HFF-Myc (cell line): ENCODE results near the gene AQP12B.
"Not testable (repeated sequence)": the region's sequence is repeated elsewhere in the genome, so short reads cannot be mapped to it uniquely, and the experiment has no call there.

Source experiments
- DNase-seq: peaks from one replicate; pipeline ENCODE4 v3.0.0-alpha.2; 2011; ENCODE audit warnings: low read depth; ENCODE audit errors: extremely low read depth
- H3K4me3 ChIP-seq: replicated peaks from 2 replicates; pipeline ENCODE4 v1.5.1; 2011; ENCODE audit warnings: low read depth, mild to moderate bottlenecking, control low read depth, low read length
- TF ChIP-seq, protein P1 (sequence below): IDR thresholded peaks from 2 replicates; pipeline ENCODE4 v1.5.1; 2012; ENCODE audit warnings: mild to moderate bottlenecking, low read depth, low read length, control low read depth; ENCODE audit errors: missing control alignments

AQP12B gene

DNA sequence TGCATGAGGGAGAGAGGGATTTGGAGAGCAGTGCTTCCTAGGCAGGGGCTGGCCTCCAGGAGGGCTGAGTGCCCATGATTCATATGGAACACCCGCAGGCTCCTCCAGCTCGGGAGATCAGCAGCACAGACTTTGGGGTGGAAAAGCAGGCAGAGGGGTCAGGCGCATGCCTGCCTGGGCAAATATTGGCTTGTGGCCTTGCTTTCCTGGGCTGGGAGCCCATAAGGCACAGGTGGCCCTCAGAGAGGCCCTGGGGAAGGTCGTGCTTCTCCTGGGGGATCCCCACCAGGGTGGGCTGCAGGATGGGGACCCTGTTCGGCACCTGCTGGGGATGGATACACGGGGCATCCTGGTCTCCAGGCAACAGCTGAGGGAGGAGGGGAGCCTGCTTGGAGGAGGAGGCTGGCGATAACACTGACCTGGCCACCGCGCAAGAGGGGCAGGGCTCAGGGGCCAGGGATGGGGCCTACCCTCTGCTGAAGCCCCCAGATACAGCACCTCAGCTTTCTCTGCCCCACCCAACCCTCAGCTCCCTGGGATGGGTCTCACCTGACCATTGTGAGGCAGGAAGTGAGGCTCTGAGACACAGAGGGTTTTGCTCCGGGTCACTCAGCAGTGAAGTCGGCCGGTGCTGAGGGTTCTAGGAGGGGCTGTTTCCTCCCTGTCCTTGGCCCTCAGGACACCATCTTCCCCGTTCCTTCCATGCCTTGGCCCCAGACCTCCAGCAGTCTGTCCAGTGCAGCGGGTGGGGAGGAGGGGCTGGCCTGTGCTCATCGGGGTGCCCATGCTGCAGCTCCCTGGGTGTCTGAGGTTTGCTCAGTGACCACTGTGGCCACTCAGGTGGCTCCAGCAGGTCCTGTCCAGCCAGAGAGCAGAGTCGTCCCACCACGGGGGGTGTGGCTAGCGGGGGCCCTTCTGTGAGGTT is 21.0 kb upstream of the AQP12B start:
- DNase-seq = no peak
- no peak overlapping the region for H3K4me3 ChIP-seq
- TF ChIP-seq, protein P1, sequence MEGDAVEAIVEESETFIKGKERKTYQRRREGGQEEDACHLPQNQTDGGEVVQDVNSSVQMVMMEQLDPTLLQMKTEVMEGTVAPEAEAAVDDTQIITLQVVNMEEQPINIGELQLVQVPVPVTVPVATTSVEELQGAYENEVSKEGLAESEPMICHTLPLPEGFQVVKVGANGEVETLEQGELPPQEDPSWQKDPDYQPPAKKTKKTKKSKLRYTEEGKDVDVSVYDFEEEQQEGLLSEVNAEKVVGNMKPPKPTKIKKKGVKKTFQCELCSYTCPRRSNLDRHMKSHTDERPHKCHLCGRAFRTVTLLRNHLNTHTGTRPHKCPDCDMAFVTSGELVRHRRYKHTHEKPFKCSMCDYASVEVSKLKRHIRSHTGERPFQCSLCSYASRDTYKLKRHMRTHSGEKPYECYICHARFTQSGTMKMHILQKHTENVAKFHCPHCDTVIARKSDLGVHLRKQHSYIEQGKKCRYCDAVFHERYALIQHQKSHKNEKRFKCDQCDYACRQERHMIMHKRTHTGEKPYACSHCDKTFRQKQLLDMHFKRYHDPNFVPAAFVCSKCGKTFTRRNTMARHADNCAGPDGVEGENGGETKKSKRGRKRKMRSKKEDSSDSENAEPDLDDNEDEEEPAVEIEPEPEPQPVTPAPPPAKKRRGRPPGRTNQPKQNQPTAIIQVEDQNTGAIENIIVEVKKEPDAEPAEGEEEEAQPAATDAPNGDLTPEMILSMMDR = no peak

DNA sequence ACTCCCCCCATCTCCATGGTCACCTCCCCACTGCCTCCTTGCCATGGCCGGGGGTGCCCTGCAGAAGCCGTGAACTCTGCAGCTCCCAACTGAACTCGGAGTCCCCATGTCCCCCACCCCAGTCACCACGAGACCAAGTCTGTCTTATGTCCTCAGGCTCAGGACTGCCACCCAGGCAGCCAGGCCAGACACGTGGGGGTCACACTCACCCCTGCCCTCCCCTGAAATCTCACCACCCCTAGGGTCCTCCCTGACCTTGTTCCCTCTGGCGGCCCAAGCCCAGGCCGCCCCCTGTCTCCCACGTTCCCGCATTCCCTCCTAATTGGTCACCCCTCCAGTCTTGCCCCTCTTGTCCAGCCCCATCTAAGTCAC is 19.9 kb upstream of the AQP12B start:
- TF ChIP-seq, protein P1 = no peak
- no peak overlapping the region for H3K4me3 ChIP-seq
- DNase-seq = no peak

DNA sequence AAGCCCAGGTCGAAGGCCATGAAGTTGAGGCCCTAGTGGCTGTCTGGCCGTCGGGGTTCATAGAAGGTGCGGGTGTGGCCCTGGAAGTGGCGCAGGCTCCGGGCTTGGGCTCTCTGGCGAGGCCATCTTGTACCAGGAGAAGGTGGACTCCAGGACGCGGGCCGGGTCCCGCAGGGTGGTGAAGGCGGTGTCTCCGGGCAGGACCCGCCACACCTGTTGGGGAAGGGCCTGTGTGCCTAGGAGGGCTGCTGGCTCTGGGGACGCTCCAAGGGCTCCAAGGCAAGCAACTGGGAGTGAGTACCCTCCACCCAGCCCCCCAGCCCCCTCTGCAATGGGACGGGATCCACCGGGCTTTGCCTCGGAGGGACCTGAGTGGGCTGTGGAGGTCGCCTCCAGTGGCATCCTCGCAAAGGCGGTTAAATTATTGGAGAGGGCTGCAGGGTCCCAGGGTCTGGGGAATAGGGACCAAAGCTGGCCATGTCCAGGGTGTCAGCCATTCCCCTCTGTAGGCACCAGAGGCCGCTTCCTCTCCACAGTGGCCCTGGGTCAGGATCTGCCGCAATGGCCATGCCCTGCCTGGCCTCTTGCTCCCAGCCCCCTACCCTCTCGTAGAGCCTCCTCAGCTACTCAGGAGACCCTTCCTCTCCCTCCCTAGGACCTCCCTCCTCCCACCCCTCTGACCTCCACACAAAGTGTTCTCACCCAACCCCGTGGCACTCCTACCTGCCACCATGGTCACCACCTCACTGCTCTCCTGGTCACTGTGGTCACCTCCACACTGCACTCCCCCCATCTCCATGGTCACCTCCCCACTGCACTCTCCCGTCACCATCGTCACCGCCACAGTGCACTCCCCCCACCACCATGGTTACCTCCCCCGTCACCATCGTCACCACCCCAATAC is 19.3 kb upstream of the AQP12B start:
- H3K4me3 ChIP-seq = no peak overlapping the region
- TF ChIP-seq, protein P1 = no peak
- DNase-seq = no peak

DNA sequence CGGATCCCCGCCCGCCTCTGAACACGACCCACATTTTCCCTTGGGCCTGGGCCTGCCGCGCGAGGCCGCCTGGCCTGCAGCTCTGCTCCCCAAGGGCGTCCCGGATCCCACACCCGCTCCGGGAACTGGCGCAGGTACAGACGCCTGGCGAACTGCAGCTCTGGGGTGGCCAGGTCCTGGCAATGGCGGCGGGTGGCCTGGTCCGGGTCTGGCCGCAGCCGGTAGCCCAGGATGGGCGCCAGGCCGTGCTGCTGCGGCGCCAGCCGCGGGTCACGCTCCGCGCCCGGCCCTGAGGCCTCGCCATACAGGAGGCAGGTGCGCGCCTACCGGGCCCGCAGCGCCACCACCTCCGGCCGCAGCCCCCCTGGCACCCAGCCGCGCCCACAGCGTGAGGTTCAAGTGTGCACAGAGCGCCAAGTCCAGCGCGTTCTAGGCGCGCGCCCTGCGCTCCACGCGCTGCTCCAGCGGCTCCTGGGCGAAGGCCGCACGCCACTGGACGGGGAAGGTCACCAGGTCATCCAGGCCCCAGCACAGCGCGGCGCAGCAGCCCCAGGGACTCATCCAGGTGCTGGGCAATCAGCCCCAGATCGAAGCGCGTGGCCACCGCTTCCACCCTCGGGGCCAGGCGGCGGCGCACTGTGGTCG is 18.5 kb upstream of the AQP12B start:
- TF ChIP-seq, protein P1 = no peak
- DNase-seq = no peak
- no peak overlapping the region for H3K4me3 ChIP-seq

DNA sequence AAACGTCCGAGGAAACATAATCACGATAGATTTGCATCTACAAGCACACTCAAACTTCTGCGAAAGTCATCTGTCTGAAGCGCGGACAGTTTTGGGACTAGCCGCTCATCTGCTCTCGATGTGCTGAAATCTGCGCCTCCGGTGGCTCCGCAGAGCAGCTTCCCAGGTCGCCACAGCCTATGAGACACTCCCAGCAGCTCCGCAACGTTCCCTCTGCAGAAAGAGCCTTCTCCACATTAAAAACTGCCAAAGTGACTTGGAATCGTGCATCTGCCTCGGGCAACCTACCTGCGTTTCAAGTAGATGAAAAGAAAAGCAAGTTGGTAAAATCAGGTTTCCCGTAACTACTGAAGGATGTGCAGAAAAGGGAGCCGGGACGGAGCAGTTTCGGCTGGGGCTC is 17.9 kb upstream of the AQP12B start:
- H3K4me3 ChIP-seq, DNase-seq: not testable (repeated sequence)

DNA sequence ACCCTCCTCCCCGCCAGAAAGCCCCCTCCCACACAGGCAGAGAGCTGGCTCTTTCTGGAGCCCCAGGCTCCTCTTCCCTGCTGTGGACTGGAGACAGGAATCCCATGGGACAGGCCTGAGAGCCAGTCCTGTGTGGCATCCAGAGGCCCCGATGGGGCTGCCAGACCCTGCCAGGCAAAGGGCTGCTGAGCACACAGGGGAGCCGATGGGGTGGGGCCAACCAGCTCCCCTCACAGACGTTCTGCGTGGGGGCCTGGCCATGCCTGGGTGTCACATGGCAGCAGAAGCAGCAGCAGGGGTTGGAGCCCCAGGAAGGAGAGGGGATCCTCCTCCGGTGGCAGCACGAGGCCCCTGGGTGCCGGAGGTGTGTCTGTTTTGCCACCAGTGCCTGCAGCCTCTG is 17.1 kb upstream of the AQP12B start:
- not testable (repeated sequence) for H3K4me3 ChIP-seq, DNase-seq

DNA sequence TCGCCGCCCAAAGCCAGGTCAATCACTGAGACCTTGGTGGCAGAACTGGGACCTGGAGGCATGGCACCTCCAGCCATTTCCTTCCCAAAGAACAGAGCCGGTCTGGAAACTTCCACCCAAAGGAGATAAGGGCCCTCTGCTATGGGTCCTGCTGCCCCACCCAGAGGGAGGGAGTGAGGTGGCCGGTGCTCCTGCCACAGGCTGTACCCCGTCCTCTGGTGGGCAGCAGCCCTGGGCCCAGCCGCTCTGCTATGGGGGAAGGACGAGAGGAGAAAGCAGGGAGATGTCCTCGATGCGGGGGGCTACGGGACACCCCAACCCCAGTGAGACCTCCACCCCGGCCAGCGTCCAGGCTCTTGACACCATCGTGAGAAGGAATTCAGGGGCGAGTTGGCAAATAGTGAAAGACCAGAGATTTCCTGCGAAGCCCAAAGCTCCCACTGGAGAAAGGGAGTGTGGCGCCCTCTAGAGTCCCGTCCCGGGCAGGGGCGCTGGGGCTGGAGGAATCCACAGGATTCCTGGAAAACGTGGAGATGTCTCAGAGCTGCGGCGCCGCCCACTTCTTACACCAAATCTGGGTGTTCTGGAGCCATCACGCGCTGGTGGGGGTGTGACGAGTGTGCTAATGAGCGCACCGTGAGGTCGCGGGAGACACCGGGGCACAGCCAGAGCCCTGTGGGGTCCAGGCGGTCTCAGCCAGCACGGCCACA is 16.3 kb upstream of the AQP12B start:
- not testable (repeated sequence) for H3K4me3 ChIP-seq, DNase-seq

DNA sequence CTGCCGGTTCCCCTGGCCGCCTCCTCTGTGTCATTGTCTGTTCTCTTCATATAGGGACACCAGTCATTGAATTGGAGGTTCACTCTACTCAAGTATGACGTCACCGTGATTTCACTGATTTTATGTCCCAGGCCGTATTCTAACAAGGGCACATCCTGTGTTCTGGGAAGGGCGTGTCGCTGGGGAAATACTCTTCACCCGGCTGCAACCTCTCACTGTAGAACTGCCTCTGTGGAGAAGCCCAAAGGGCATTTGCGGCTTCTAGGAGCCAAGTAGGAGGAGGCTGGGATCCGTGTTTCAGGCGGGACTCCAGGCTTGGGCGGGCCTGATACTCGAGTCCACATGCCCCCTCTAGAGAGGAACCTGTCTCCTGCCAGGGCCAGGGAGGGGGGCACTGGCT is 13.8 kb upstream of the AQP12B start:
- DNase-seq, H3K4me3 ChIP-seq: not testable (repeated sequence)

DNA sequence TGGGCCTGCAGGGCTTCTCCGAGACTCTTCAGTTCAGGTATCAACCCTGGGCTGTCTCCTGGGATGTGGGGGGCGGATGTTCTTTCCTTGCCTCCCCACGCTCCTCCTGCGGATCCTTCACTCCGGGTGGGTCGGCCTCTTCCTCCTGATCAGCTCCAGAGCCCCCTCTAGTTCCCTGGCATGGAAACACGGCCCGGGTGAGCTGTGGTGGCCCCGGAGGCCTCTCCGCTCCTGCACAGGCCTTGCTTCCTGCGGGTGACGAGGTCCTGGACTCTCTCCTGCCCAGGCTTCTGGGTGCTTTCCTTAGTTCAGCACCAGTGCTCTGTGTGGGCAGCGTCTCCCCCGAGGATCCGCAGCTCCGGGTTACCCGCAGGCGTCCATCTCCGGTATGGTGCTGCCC is 12.9 kb upstream of the AQP12B start:
- not testable (repeated sequence) for DNase-seq

DNA sequence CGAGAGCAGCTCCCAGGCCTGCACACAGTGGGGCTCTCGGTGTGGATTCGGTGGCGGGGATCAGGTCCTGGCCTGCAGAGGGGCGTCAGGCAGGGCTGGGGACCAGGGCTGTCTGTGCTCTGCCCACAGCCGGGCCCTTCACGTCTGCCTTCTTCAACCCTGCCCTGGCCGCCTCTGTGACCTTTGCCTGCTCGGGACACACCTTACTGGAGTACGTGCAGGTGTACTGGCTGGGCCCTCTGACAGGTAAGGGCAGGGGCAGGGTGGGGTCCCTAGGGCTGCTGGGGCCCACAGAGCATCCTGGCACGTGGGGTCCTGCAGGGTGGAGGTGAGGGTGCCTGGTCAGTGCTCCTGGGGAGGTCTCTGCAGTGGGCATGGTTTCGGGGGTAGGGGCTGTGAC is 11.6 kb upstream of the AQP12B start:
- not testable (repeated sequence) for H3K4me3 ChIP-seq, DNase-seq

More for the DNA sequence above, 12.9 kb upstream of the AQP12B start:
- not testable (repeated sequence) for H3K4me3 ChIP-seq

DNA sequence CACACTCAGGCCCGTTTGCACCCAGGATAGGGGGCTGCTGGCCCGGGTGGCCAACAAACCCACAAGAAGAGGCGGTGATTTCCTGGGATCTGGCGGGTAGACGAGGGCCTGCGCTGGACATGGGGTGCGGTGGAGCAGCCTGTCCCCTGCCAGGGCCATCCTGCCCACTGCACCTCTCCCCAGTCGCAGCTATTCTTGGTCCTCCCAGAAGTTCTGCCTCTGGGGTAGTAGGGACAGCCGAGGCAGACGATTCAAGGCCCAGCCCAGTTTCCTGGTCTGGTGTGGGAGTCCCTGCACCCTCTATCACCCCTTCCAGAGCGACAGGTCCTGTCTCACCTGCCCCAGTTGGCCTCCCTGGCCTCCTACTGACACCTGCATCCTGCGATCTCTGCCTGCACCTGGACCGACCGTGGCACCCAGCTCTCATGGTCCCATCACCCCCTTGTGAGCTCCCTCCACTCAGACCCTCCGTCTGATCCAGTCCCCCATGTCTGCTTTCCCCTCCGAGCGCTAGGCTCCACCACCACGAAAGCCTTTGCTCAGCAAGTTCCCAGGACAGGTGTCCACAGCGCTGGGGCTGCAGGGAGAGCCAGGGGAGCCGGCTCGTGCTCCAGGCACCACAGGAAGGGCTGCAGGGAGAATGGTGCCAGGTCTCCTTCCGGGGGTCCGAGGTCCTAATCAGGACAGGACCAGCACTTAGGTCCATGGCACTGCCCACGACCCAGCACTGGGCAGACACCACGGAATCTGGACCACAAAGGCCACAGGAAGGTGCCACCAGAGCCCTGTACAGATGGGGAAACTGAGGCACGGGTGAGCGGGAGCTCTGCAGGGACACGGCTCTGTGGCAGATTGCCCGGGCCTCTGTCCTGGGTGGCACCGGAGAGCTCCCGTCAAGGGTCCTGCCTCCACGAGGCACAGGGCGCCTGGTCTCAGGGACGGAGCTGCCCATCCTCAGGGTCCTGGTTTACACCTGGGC is 10.2 kb upstream of the AQP12B start:
- not testable (repeated sequence) for H3K4me3 ChIP-seq, DNase-seq
